DND-41 (cell line): ENCODE measurements around the gene C3orf18.

Experiments used
- ATAC-seq: fragments of 200-7000 bp; cut with Tn5 transposase; 3 replicates; pipeline ENCODE4 v1.9.1; 2021; ENCODE audit warnings: low read depth; ENCODE audit not compliant: insufficient read depth
- DNase-seq: peaks from one replicate; pipeline ENCODE4 v3.0.0-alpha.2; 2020
- H2AFZ ChIP-seq: 2 replicates; pipeline ENCODE4 v1.6.0; 2012; ENCODE audit warnings: low read depth, low read length
- H3K27ac ChIP-seq: 2 replicates; pipeline ENCODE4 v1.5.1; 2012; ENCODE audit warnings: low read length, inconsistent platforms
- H3K27me3 ChIP-seq: fragments of 200-600 bp; sonication (generic); 2 replicates; pipeline ENCODE4 v1.6.0; 2012; ENCODE audit warnings: low read length, mild to moderate bottlenecking, inconsistent platforms; ENCODE audit not compliant: insufficient read depth, poor library complexity
- H3K36me3 ChIP-seq: 2 replicates; pipeline ENCODE4 v1.5.1; 2012; ENCODE audit warnings: low read length, inconsistent platforms; ENCODE audit not compliant: insufficient read depth
- H3K4me1 ChIP-seq: 2 replicates; pipeline ENCODE4 v1.5.1; 2012; ENCODE audit warnings: mild to moderate bottlenecking, low read length; ENCODE audit not compliant: insufficient read depth
- H3K4me2 ChIP-seq: 2 replicates; pipeline ENCODE4 v1.6.0; 2012; ENCODE audit warnings: mild to moderate bottlenecking, moderate library complexity, low read length, inconsistent platforms; ENCODE audit not compliant: insufficient read depth
- H3K4me3 ChIP-seq, 2 experiments: fragments of 200-600 bp in 1 of 2; shearing (Covaris generic) in 1 of 2; 2 replicates each; pipeline ENCODE4 v1.5.1; 2012 to 2016; ENCODE audit warnings: inconsistent platforms in 2 of 2, low read length in 2 of 2, mild to moderate bottlenecking in 2 of 2, low read depth in 1 of 2, moderate library complexity in 1 of 2
- H3K79me2 ChIP-seq: 2 replicates; pipeline ENCODE4 v1.6.0; 2012; ENCODE audit warnings: low read length, inconsistent platforms; ENCODE audit not compliant: insufficient read depth
- H3K9ac ChIP-seq: 2 replicates; pipeline ENCODE4 v1.6.0; 2012; ENCODE audit warnings: low read depth, mild to moderate bottlenecking, inconsistent platforms, low read length, moderate library complexity
- H3K9me3 ChIP-seq: 2 replicates; pipeline ENCODE4 v1.5.1; 2012; ENCODE audit warnings: low read length, moderate library complexity, mild to moderate bottlenecking, inconsistent platforms; ENCODE audit not compliant: insufficient read depth, severe bottlenecking
- H4K20me1 ChIP-seq: 2 replicates; pipeline ENCODE4 v1.6.0; 2012; ENCODE audit warnings: low read length; ENCODE audit not compliant: insufficient read depth
- EZH2 ChIP-seq: IDR thresholded peaks from 3 replicates; pipeline ENCODE4 v1.6.1; 2012; ENCODE audit warnings: borderline replicate concordance, low read depth, mild to moderate bottlenecking, moderate library complexity, low read length, inconsistent platforms; ENCODE audit not compliant: severe bottlenecking
- TF ChIP-seq, protein P1 (sequence below): IDR thresholded peaks from 2 replicates; pipeline ENCODE4 v1.5.1; 2012; ENCODE audit warnings: borderline replicate concordance, low read length, moderate library complexity, mild to moderate bottlenecking; ENCODE audit not compliant: poor library complexity, severe bottlenecking; ENCODE audit errors: extremely low read depth

The C3orf18 gene

GRCh38 chr3:50524746-50525145 is 42.8 kb downstream of the C3orf18 start:
- Histone ChIP-seq H3K36me3 (no peaks in the 10 kb centered on the region), H3K27ac (no peak overlapping the region), H3K9ac (no peak overlapping the region), H3K9me3 (no peaks in the 10 kb centered on the region), H3K4me2 (no peak overlapping the region), H3K4me1 (no peaks in the 10 kb centered on the region), H3K79me2 (no peaks in the 10 kb centered on the region), H3K4me3 (no peak overlapping the region), H3K27me3 (peaks cover 18% of the 10 kb centered on the region), H2AFZ (no peak overlapping the region), H4K20me1 (peaks cover 10% of the 10 kb centered on the region; the same call in 1 of the 2 replicates)
- ATAC-seq = no peak
- TF ChIP-seq EZH2 = no peak
- TF ChIP-seq, protein P1, sequence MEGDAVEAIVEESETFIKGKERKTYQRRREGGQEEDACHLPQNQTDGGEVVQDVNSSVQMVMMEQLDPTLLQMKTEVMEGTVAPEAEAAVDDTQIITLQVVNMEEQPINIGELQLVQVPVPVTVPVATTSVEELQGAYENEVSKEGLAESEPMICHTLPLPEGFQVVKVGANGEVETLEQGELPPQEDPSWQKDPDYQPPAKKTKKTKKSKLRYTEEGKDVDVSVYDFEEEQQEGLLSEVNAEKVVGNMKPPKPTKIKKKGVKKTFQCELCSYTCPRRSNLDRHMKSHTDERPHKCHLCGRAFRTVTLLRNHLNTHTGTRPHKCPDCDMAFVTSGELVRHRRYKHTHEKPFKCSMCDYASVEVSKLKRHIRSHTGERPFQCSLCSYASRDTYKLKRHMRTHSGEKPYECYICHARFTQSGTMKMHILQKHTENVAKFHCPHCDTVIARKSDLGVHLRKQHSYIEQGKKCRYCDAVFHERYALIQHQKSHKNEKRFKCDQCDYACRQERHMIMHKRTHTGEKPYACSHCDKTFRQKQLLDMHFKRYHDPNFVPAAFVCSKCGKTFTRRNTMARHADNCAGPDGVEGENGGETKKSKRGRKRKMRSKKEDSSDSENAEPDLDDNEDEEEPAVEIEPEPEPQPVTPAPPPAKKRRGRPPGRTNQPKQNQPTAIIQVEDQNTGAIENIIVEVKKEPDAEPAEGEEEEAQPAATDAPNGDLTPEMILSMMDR = no peak
- DNase-seq = no peak

GRCh38 chr3:50523279-50523811 is 44.2 kb downstream of the C3orf18 start:
- TF ChIP-seq EZH2 = no peak
- TF ChIP-seq, protein P1 = no peak
- H3K4me2 ChIP-seq = no peak overlapping the region
- H3K27ac ChIP-seq = no peak overlapping the region
- no peaks in the 10 kb centered on the region for H3K79me2 ChIP-seq
- H3K36me3 ChIP-seq = no peaks in the 10 kb centered on the region
- H3K4me1 ChIP-seq = no peaks in the 10 kb centered on the region
- no peaks in the 10 kb centered on the region for H3K9me3 ChIP-seq
- peaks cover 13% of the 10 kb centered on the region for H3K27me3 ChIP-seq
- no peak overlapping the region for H3K9ac ChIP-seq
- peaks cover 13% of the 10 kb centered on the region; the same call in 1 of the 2 replicates for H4K20me1 ChIP-seq
- H3K4me3 ChIP-seq = no peak overlapping the region
- H2AFZ ChIP-seq = no peak overlapping the region
- ATAC-seq = no peak
- DNase-seq = no peak

- H3K9ac ChIP-seq = no peak overlapping the region
- DNase-seq = no peak
- H2AFZ ChIP-seq = no peak overlapping the region
- no peaks in the 10 kb centered on the region for H3K9me3 ChIP-seq
- H4K20me1 ChIP-seq = 0 out of 2 replicates have a peak, but pooled peaks cover 4% of the 10 kb centered on the region
- TF ChIP-seq, protein P1 = no peak
- no peak for TF ChIP-seq EZH2
- no peak overlapping the region for H3K27ac ChIP-seq
- H3K4me3 ChIP-seq = no peak overlapping the region
- H3K4me1 ChIP-seq = no peaks in the 10 kb centered on the region
- peaks cover 13% of the 10 kb centered on the region for H3K27me3 ChIP-seq
- no peak overlapping the region for H3K4me2 ChIP-seq
- ATAC-seq = no peak
- no peaks in the 10 kb centered on the region for H3K36me3 ChIP-seq
- no peaks in the 10 kb centered on the region for H3K79me2 ChIP-seq
Measured at GRCh38 chr3:50521572-50521971, 46.0 kb downstream of the C3orf18 start.
